Heart left ventricle (tissue), 16 donors: ENCODE results near the gene KRT7. TPM values are rescaled to one million over a fixed set of nuclear protein-coding genes. Genes with fewer than 3 reads are reported as not detected.

Source experiments
- ATAC-seq, 4 donors: fragments of 200-7000 bp; cut with Tn5 transposase; one replicate each; pipeline ENCODE4 v1.9.1; 2020 to 2022; ENCODE audit warnings: moderate library complexity in 4 of 4, mild to moderate bottlenecking in 3 of 4, moderate number of reproducible peaks in 1 of 4
- DNase-seq, 5 donors: peaks; one replicate each; pipeline ENCODE4 v3.0.0-alpha.2; 2020
- H3K27ac ChIP-seq, 12 donors: fragments of 200-600 bp; sonication (generic) in 4 of 12; one replicate each; pipeline versions ENCODE4 v1.5.0 to v1.8.0; 2016 to 2022; ENCODE audit warnings: mild to moderate bottlenecking in 2 of 12
- H3K27me3 ChIP-seq, 9 donors: fragments of 200-600 bp; sonication (generic) in 2 of 9; one replicate each; pipeline versions ENCODE4 v1.5.1 to v1.8.0; 2016 to 2022; ENCODE audit warnings: mild to moderate bottlenecking in 3 of 9
- H3K36me3 ChIP-seq, 9 donors: fragments of 200-600 bp; sonication (generic) in 2 of 9; one replicate each; pipeline versions ENCODE4 v1.5.0 to v1.8.0; 2018 to 2022; ENCODE audit warnings: mild to moderate bottlenecking in 2 of 9
- H3K4me1 ChIP-seq, 12 donors: fragments of 200-600 bp; sonication (generic) in 4 of 12; one replicate each; pipeline versions ENCODE4 v1.5.0 to v1.8.0; 2016 to 2022; ENCODE audit warnings: mild to moderate bottlenecking in 3 of 12
- H3K4me3 ChIP-seq, 12 donors: fragments of 200-600 bp; sonication (generic) in 4 of 12; one replicate each; pipeline versions ENCODE4 v1.5.0 to v1.8.0; 2017 to 2022; ENCODE audit warnings: mild to moderate bottlenecking in 9 of 12, moderate library complexity in 4 of 12
- H3K9me3 ChIP-seq, 12 donors: fragments of 200-600 bp; sonication (generic) in 4 of 12; one replicate each; pipeline versions ENCODE4 v1.5.0 to v1.8.0; 2016 to 2022; ENCODE audit warnings: mild to moderate bottlenecking in 1 of 12
- CTCF ChIP-seq, 12 donors: fragments of 200-600 bp; sonication (generic) in 4 of 12; IDR thresholded peaks; one replicate each; pipeline versions ENCODE4 v1.5.0 to v1.8.0; 2018 to 2022; ENCODE audit warnings: antibody characterized with exemption in 12 of 12, mild to moderate bottlenecking in 5 of 12
- POLR2A ChIP-seq, 2 donors: fragments of 450-650 bp; IDR thresholded peaks; one replicate each; pipeline ENCODE4 v1.6.1; 2017; ENCODE audit warnings: antibody characterized with exemption in 2 of 2, mild to moderate bottlenecking in 2 of 2, moderate library complexity in 2 of 2
- WGBS, 4 donors: extraction: QIAGEN DNeasy Blood & Tissue Kit in 2 of 4; methylation state at CpG; one replicate each; pipeline versions ENCODE4 v1.1.5 to v1.1.7; 2013 to 2018; 5-methylcytosine and 5-hydroxymethylcytosine counted together
- intact Hi-C, 10 donors: fragments of 100-400 bp; cut with DNase I; formaldehyde crosslinking; loops; one replicate each; pipeline versions ENCODE4 v1.11.1 to v1.14.2; 2022
- polyA plus RNA-seq, 2 donors: library from polyadenylated mRNA; stranded (reverse); fragments of 200-250 nt; gene quantifications; one replicate each; pipeline ENCODE4 v1.2.3, GENCODE V29; 2013
- total RNA-seq, 9 donors: library from RNA; depleted of rRNA in 2 of 9; stranded (reverse); fragments of >200 nt in 2 of 9; fragmentation: NEBNext Ultra II Directional in 3 of 9; extraction: Animal tissue kit (Norgen Biotek cat#: 25700) in 3 of 9; gene quantifications; one replicate each; pipeline versions ENCODE4 v1.1.0 to v1.2.4, GENCODE V29; 2016 to 2023
- donor health status: ischemic (EF 13 %, LVEDD 7.1; RV severe dilation, severe dysfunction).
- donor health status: healthy with polysubstance abuse.
- donor health status: DM: no; HTN: yes; CAD: no.
- donor health status: DM: no; HTN: no; CAD: no.
- donor health status: ischemic (EF 25% LVEDD 6.9; RV normal size, moderate dysfunction).
- donor health status: ischemic (EF 25% LVEDD 5.7; RV mildly dilated, moderate dysfunction).
- donor health status: healthy.
- donor health status: DM: yes; HTN: yes; CAD: no.
- donor health status: ischemic (EF 35%, LVEDD 5.7; RV mildly dilated, moderate dysfunction).
- donor health status: nonischemic (EF 11% LVEDD 7.7; RV severe dilation, severe dysfunction).
- donor health status: DM: yes; HTN: yes; CAD: no.
- donor health status: PGD.
- donor health status: ischemic (EF 29% LVEDD 5.4; RV normal size, mild dysfunction).
- donor health status: nonischemic (EF 23%, LVEDD 6.1; RV moderate dilation, normal function).

The KRT7 gene
- total and polyA plus RNA-seq, 11 donors: 0.20 to 56.7 (median 3.1) TPM; not detected in 3

- 88 to 92% (median 91%) methylated on average over 13 of the region's 13 CpGs for WGBS, 4 donors
- TF ChIP-seq CTCF (IDR thresholded peaks at IDR 0.05) (no peak), POLR2A (IDR thresholded peaks at IDR 0.05) (no peak)
- intact Hi-C loops: no loop called here
- Histone ChIP-seq H3K36me3 (no peaks in the 10 kb centered on the region), H3K27ac (peak overlapping the region in 2 of 12 donors; percentile 76 to 78), H3K9me3 (no peaks in the 10 kb centered on the region), H3K4me1 (peaks cover 0 to 63% (median 30%) of the 10 kb centered on the region in 12 donors), H3K27me3 (no peaks in the 10 kb centered on the region), H3K4me3 (no peak overlapping the region)
- DNase-seq: peak in 2 of 5 donors; percentile 9 to 39
- ATAC-seq: no peak
Measured at GRCh38 chr12:52200086-52200780, 32.8 kb upstream of the KRT7 start.

- WGBS, 4 donors: 89 to 95% (median 92%) methylated on average over 15 of the region's 15 CpGs
- H3K27me3 ChIP-seq: no peaks in the 10 kb centered on the region
- no peak overlapping the region for H3K27ac ChIP-seq
- peak in 2 of 5 donors; percentile 16 to 37 for DNase-seq
- no peaks in the 10 kb centered on the region for H3K36me3 ChIP-seq
- intact Hi-C loops: no loop called here
- TF ChIP-seq CTCF (IDR thresholded peaks at IDR 0.05) (no peak), POLR2A (IDR thresholded peaks at IDR 0.05) (no peak)
- no peaks in the 10 kb centered on the region for H3K9me3 ChIP-seq
- no peak overlapping the region for H3K4me3 ChIP-seq
- ATAC-seq: no peak
- peaks cover 0 to 63% (median 30%) of the 10 kb centered on the region in 12 donors for H3K4me1 ChIP-seq
Measured at GRCh38 chr12:52200781-52201450, 32.1 kb upstream of the KRT7 start.

GRCh38 chr12:52201451-52201839, 31.6 kb upstream of the KRT7 start:
- no peak for ATAC-seq
- no peaks in the 10 kb centered on the region for H3K36me3 ChIP-seq
- H3K4me1 ChIP-seq: peaks cover 0 to 63% (median 30%) of the 10 kb centered on the region in 12 donors
- DNase-seq: peak in 1 of 5 donors; percentile 21
- WGBS, 4 donors: 40 to 71% (median 60%) methylated on average over 3 of the region's 3 CpGs
- intact Hi-C loops: no loop called here
- no peaks in the 10 kb centered on the region for H3K9me3 ChIP-seq
- H3K27ac ChIP-seq: no peak overlapping the region
- H3K27me3 ChIP-seq: no peaks in the 10 kb centered on the region
- H3K4me3 ChIP-seq: no peak overlapping the region
- TF ChIP-seq CTCF (IDR thresholded peaks at IDR 0.05): no peak

- H3K27me3 ChIP-seq: no peaks in the 10 kb centered on the region
- intact Hi-C loops: no loop called here
- no peak for ATAC-seq
- peaks cover under 1 to 62% (median 30%) of the 10 kb centered on the region in 12 donors for H3K4me1 ChIP-seq
- H3K36me3 ChIP-seq: no peaks in the 10 kb centered on the region
- TF ChIP-seq POLR2A (IDR thresholded peaks at IDR 0.05) (no peak), CTCF (IDR thresholded peaks at IDR 0.05) (no peak)
- 47 to 56% (median 52%) methylated on average over 15 to 18 of the region's 18 CpGs for WGBS, 4 donors
- no peak overlapping the region for H3K4me3 ChIP-seq
- H3K9me3 ChIP-seq: no peaks in the 10 kb centered on the region
- DNase-seq: peak in 2 of 5 donors; percentile 19 to 42
- H3K27ac ChIP-seq: no peak overlapping the region
Measured at GRCh38 chr12:52202361-52203078, 30.5 kb upstream of the KRT7 start.
